GM23338 (cell line): ENCODE measurements around the gene NR1H3. TPM values are rescaled to one million over a fixed set of nuclear protein-coding genes. Genes with fewer than 3 reads are reported as not detected.

Experiments used
- ATAC-seq: fragments of 200-7000 bp; cut with Tn5 transposase; 3 replicates; pipeline ENCODE4 v1.9.1; 2020
- DNase-seq: peaks from one replicate; pipeline ENCODE4 v3.0.0-alpha.2; 2015; ENCODE audit warnings: low spot score
- H2AFZ ChIP-seq: fragments of 200-600 bp; sonication (generic); 2 replicates; pipeline ENCODE4 v1.8.0; 2016; ENCODE audit warnings: antibody characterized with exemption, mild to moderate bottlenecking, moderate library complexity
- H3F3A ChIP-seq: fragments of 200-600 bp; sonication (generic); replicated peaks from 2 replicates; pipeline ENCODE4 v1.8.0; 2017; ENCODE audit warnings: antibody characterized with exemption, mixed run types, low read depth
- H3K27ac ChIP-seq: fragments of 200-600 bp; sonication (generic); 2 replicates; pipeline ENCODE4 v1.6.1; 2016; ENCODE audit warnings: low read depth
- H3K27me3 ChIP-seq: fragments of 200-600 bp; sonication (generic); 2 replicates; pipeline ENCODE4 v1.8.0; 2016; ENCODE audit warnings: mild to moderate bottlenecking, mixed run types, moderate library complexity; ENCODE audit not compliant: insufficient read depth
- H3K36me3 ChIP-seq: fragments of 200-600 bp; sonication (generic); 2 replicates; pipeline ENCODE4 v1.8.0; 2016; ENCODE audit warnings: mild to moderate bottlenecking; ENCODE audit not compliant: insufficient read depth
- H3K4me1 ChIP-seq: fragments of 200-600 bp; sonication (generic); 2 replicates; pipeline ENCODE4 v1.8.0; 2016; ENCODE audit warnings: mild to moderate bottlenecking, moderate library complexity; ENCODE audit not compliant: insufficient read depth
- H3K4me2 ChIP-seq: fragments of 200-600 bp; sonication (generic); 2 replicates; pipeline ENCODE4 v1.7.1; 2017; ENCODE audit warnings: mixed run types
- H3K4me3 ChIP-seq: fragments of 200-600 bp; sonication (generic); 2 replicates; pipeline ENCODE4 v1.6.1; 2016; ENCODE audit warnings: mixed run types
- H3K79me2 ChIP-seq: fragments of 200-600 bp; sonication (generic); replicated peaks from 2 replicates; pipeline ENCODE4 v1.8.0; 2017; ENCODE audit warnings: mild to moderate bottlenecking; ENCODE audit not compliant: insufficient read depth
- H3K9me2 ChIP-seq: fragments of 200-600 bp; sonication (generic); 2 replicates; pipeline ENCODE4 v1.8.0; 2017; ENCODE audit not compliant: insufficient read depth
- H4K20me1 ChIP-seq: fragments of 200-600 bp; sonication (generic); replicated peaks from 2 replicates; pipeline ENCODE4 v1.8.0; 2017; ENCODE audit warnings: mild to moderate bottlenecking; ENCODE audit not compliant: insufficient read depth
- H3K27ac Mint-ChIP-seq: 2 replicates; pipeline ENCODE4 v1.8.0; 2020; ENCODE audit warnings: inconsistent platforms, mild to moderate bottlenecking, moderate library complexity, mixed read lengths
- H3K27me3 Mint-ChIP-seq: 3 replicates; pipeline ENCODE4 v1.8.0; 2022; ENCODE audit warnings: low read depth, mild to moderate bottlenecking, moderate library complexity, mixed read lengths, inconsistent platforms; ENCODE audit not compliant: insufficient read depth, poor library complexity
- H3K36me3 Mint-ChIP-seq: 3 replicates; pipeline ENCODE4 v1.8.0; 2021; ENCODE audit warnings: low read depth, mild to moderate bottlenecking, inconsistent platforms, moderate library complexity, mixed read lengths
- H3K4me1 Mint-ChIP-seq: 3 replicates; pipeline ENCODE4 v1.8.0; 2020; ENCODE audit warnings: mild to moderate bottlenecking, inconsistent platforms, mixed read lengths
- H3K4me3 Mint-ChIP-seq: 3 replicates; pipeline ENCODE4 v1.8.0; 2021; ENCODE audit warnings: moderate library complexity, mild to moderate bottlenecking, inconsistent platforms, mixed read lengths
- H3K9me3 Mint-ChIP-seq: 3 replicates; pipeline ENCODE4 v1.8.0; 2020; ENCODE audit warnings: moderate library complexity, mild to moderate bottlenecking, inconsistent platforms, mixed read lengths
- CREB1 ChIP-seq: fragments of 250-450 bp; sonication (Bioruptor Pico); IDR thresholded peaks from 2 replicates; pipeline ENCODE4 v1.5.0; 2020; ENCODE audit warnings: low read depth, mild to moderate bottlenecking, moderate library complexity
- EZH2phosphoT487 ChIP-seq: fragments of 200-600 bp; sonication (generic); IDR thresholded peaks from one replicate; pipeline ENCODE4 v1.8.1; 2018; ENCODE audit warnings: antibody characterized with exemption; ENCODE audit not compliant: unreplicated experiment
- NANOG ChIP-seq: IDR thresholded peaks from 2 replicates; pipeline ENCODE4 v1.6.1; 2016; ENCODE audit warnings: antibody characterized with exemption, borderline replicate concordance
- POLR2AphosphoS5 ChIP-seq: IDR thresholded peaks from 2 replicates; pipeline ENCODE4 v1.6.1; 2016; ENCODE audit warnings: antibody characterized with exemption, low read depth
- STAT1 ChIP-seq: IDR thresholded peaks from one replicate; pipeline ENCODE4 v1.6.1; 2016; ENCODE audit warnings: antibody characterized with exemption; ENCODE audit not compliant: unreplicated experiment
- polyA plus RNA-seq: library from polyadenylated mRNA; unstranded; fragments of >200 nt; fragmentation: Nextera tagmentation; extraction: Ambion mirVana; gene quantifications from 2 replicates; pipeline ENCODE4 v1.2.1, GENCODE V29; 2016
- total RNA-seq: library from RNA; depleted of rRNA; stranded (reverse); fragments of >200 nt; shearing (Covaris generic); gene quantifications from 2 replicates; pipeline ENCODE4 v1.2.3, GENCODE V29; 2014
- TF ChIP-seq, protein P1 (sequence below), 2 experiments: fragments of 200-600 bp in 1 of 2; sonication (generic) in 1 of 2; conservative IDR thresholded peaks; 2 replicates each; pipeline versions ENCODE4 v1.5.1 to v1.6.1; 2016 to 2017; ENCODE audit warnings: antibody characterized with exemption in 2 of 2, low read depth in 2 of 2, mild to moderate bottlenecking in 2 of 2, moderate library complexity in 1 of 2

Gene NR1H3
- total and polyA plus RNA-seq, 2 experiments from 2014 or later, result 16.5 to 23.7 TPM

DNA sequence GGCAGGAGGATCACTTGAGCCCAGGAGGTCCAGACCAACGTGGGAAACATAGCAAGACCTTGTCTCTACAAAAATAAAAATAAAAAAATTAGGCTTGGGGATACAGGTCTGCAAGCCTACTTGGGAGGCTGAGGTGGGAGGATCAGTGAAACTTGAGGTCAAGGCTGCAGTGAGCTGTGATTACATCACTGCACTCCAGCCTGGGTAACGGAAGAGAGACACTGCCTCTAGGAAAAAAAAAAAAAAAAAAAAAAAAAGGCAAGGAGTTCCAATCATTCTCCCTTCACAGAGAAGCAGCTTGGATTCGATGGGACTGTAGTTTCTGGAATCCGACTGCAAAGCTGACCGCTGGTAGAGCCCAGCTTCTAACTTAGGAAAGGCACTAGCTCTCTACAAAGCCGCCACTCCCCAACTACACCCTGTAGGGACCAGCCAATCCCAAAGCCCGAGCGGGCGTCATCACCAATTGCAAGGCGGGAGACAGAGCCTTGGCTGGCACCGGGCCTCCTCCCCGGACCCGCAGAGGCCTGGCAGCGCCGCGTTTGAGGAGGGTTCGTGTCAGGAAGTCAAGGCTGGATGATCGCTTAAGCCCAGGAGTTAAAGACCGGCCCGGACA is 43.7 kb upstream of the NR1H3 start:
- Mint-ChIP-seq H3K4me1 (peaks cover 21% of the 10 kb centered on the region), H3K36me3 (peaks cover 14% of the 10 kb centered on the region), H3K27ac (peak overlapping the region; percentile 99), H3K9me3 (no peaks in the 10 kb centered on the region), H3K4me3 (peak overlapping the region; percentile 91), H3K27me3 (peaks cover 3% of the 10 kb centered on the region)
- peak; percentile 91 for ATAC-seq
- peak overlapping the region; percentile 82; the same call in 1 of the 2 replicates for H2AFZ ChIP-seq
- peaks cover 15% of the 10 kb centered on the region; the same call in 1 of the 2 replicates for H3F3A ChIP-seq
- H3K27ac ChIP-seq, result peak overlapping the region; percentile 94
- no peaks in the 10 kb centered on the region for H3K27me3 ChIP-seq
- H3K9me2 ChIP-seq, result no peaks in the 10 kb centered on the region
- H3K4me1 ChIP-seq, result peaks cover 17% of the 10 kb centered on the region
- H3K36me3 ChIP-seq, result no peaks in the 10 kb centered on the region; the same call in 1 of the 2 replicates
- peak overlapping the region; percentile 77 for H3K4me3 ChIP-seq
- peak; percentile 96 for DNase-seq
- no peaks in the 10 kb centered on the region; the same call in 1 of the 2 replicates for H4K20me1 ChIP-seq
- H3K4me2 ChIP-seq, result peak overlapping the region; percentile 75
- peaks cover 34% of the 10 kb centered on the region for H3K79me2 ChIP-seq
- TF ChIP-seq POLR2AphosphoS5, result peak; percentile 78
- TF ChIP-seq CREB1 (CRISPR knock-in tag), result peak; percentile 70
- TF ChIP-seq STAT1, result no peak

DNA sequence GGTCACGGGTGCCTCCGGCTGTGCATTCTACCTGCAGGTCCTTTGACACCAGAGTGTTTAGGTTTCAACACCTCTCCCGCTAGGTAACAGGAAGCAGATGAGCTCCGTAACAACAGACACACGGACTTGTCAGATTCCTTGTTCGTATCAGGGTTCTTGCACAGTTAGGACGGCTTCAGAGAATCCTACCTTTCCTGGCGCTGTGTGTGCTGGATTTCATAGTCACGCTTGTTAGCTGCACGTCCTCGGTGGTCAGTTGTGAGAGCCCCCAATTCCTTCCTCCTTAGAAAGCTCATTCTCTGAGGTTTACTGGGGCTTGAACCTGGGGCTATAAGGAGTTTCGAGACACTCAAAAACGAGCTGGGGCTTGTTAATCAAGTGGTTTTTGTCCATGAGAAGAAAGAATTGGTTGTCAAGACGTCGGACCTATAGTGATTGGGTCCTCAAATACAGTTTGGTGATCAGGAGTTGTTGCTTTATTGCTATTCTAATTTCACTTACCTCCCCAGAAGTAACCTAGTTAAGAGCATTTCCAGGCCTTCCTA is 42.4 kb upstream of the NR1H3 start:
- peak; percentile 3; the same call in 1 of the 2 replicates for TF ChIP-seq NANOG
- TF ChIP-seq, protein P1, sequence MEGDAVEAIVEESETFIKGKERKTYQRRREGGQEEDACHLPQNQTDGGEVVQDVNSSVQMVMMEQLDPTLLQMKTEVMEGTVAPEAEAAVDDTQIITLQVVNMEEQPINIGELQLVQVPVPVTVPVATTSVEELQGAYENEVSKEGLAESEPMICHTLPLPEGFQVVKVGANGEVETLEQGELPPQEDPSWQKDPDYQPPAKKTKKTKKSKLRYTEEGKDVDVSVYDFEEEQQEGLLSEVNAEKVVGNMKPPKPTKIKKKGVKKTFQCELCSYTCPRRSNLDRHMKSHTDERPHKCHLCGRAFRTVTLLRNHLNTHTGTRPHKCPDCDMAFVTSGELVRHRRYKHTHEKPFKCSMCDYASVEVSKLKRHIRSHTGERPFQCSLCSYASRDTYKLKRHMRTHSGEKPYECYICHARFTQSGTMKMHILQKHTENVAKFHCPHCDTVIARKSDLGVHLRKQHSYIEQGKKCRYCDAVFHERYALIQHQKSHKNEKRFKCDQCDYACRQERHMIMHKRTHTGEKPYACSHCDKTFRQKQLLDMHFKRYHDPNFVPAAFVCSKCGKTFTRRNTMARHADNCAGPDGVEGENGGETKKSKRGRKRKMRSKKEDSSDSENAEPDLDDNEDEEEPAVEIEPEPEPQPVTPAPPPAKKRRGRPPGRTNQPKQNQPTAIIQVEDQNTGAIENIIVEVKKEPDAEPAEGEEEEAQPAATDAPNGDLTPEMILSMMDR (conservative IDR thresholded peaks at IDR 0.05; ENCODE audit: low read depth in 2 of 2), result no peak
- Mint-ChIP-seq H3K27ac (peak overlapping the region; percentile 98), H3K4me1 (peaks cover 21% of the 10 kb centered on the region), H3K27me3 (peaks cover 3% of the 10 kb centered on the region), H3K4me3 (peak overlapping the region; percentile 91), H3K9me3 (no peaks in the 10 kb centered on the region), H3K36me3 (peaks cover 24% of the 10 kb centered on the region)
- peak overlapping the region; percentile 92 for H3K4me2 ChIP-seq
- H3F3A ChIP-seq, result peaks cover 15% of the 10 kb centered on the region; the same call in 1 of the 2 replicates
- H3K36me3 ChIP-seq, result peaks cover 4% of the 10 kb centered on the region
- H2AFZ ChIP-seq, result peak overlapping the region; percentile 38; the same call in 1 of the 2 replicates
- H4K20me1 ChIP-seq, result no peaks in the 10 kb centered on the region; the same call in none of the 2 replicates
- peak overlapping the region; percentile 77 for H3K4me3 ChIP-seq
- no peaks in the 10 kb centered on the region for H3K27me3 ChIP-seq
- H3K27ac ChIP-seq, result peak overlapping the region; percentile 99
- H3K79me2 ChIP-seq, result peaks cover 39% of the 10 kb centered on the region
- no peak for DNase-seq
- peaks cover 17% of the 10 kb centered on the region for H3K4me1 ChIP-seq
- no peak; the same call in 2 of the 3 replicates for ATAC-seq
- H3K9me2 ChIP-seq, result no peaks in the 10 kb centered on the region

DNA sequence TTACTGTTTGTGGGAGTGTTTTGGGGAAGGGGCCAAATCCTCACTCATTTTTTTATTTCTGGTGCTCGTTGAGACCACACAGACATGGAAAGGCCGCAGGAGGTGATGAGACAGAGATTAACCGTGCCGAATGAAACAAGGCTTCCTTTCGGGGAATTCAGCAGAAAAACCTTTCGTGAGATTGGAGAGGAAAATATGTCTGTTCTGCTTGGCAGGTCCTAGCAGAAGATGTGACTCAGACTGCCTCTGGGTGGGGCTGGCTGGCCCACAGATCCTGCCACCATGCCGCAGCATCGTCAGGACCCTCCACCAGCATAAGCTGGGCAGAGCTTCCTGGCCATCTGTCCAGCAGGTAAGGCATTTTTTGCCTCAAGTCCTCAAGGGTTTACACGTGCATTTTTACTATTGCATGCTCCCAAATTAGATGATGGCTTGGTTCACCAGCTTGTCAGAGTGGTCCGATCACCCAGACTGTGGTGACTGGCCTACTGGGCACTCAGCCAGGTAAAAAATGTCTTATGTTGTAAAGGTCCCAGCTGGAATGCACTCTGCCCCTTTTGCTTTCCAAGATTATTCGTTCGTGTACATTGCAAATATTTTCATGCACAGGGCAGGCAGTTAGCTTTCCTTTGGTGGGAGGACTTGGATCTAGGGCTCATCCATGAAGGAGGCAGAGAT is 41.5 kb upstream of the NR1H3 start:
- peaks cover 28% of the 10 kb centered on the region for H3K36me3 Mint-ChIP-seq
- Histone ChIP-seq H3K4me2 (peak overlapping the region; percentile 92), H3K36me3 (peaks cover 4% of the 10 kb centered on the region), H4K20me1 (no peaks in the 10 kb centered on the region; the same call in none of the 2 replicates), H3F3A (peaks cover 15% of the 10 kb centered on the region; the same call in 1 of the 2 replicates), H3K79me2 (peaks cover 39% of the 10 kb centered on the region), H3K27me3 (no peaks in the 10 kb centered on the region), H3K27ac (peak overlapping the region; percentile 99), H3K4me3 (peak overlapping the region; percentile 77), H2AFZ (no peak overlapping the region), H3K9me2 (no peaks in the 10 kb centered on the region), H3K4me1 (peaks cover 17% of the 10 kb centered on the region)
- H3K4me3 Mint-ChIP-seq, result peak overlapping the region; percentile 91
- peaks cover 3% of the 10 kb centered on the region for H3K27me3 Mint-ChIP-seq
- ATAC-seq, result peak; percentile 4; the same call in 1 of the 3 replicates
- peaks cover 21% of the 10 kb centered on the region for H3K4me1 Mint-ChIP-seq
- peak overlapping the region; percentile 98 for H3K27ac Mint-ChIP-seq
- 0 out of 2 replicates have a peak, but pooled peaks have one; percentile 20 for TF ChIP-seq POLR2AphosphoS5
- no peak for TF ChIP-seq EZH2phosphoT487
- TF ChIP-seq, protein P1 (conservative IDR thresholded peaks at IDR 0.05; ENCODE audit: low read depth in 2 of 2), result peak in 1 of 2 experiments; percentile 31; a peak in 1 of 4 replicates
- no peaks in the 10 kb centered on the region for H3K9me3 Mint-ChIP-seq
- DNase-seq, result no peak
